ENCODE results near the gene CAMKK2. TPM values are rescaled to one million over a fixed set of nuclear protein-coding genes. Genes with fewer than 3 reads are reported as not detected.

Gene CAMKK2
- total RNA-seq, 4 donors from 2014 or later, result 25.1 to 43.7 (median 30.9) TPM

DNA sequence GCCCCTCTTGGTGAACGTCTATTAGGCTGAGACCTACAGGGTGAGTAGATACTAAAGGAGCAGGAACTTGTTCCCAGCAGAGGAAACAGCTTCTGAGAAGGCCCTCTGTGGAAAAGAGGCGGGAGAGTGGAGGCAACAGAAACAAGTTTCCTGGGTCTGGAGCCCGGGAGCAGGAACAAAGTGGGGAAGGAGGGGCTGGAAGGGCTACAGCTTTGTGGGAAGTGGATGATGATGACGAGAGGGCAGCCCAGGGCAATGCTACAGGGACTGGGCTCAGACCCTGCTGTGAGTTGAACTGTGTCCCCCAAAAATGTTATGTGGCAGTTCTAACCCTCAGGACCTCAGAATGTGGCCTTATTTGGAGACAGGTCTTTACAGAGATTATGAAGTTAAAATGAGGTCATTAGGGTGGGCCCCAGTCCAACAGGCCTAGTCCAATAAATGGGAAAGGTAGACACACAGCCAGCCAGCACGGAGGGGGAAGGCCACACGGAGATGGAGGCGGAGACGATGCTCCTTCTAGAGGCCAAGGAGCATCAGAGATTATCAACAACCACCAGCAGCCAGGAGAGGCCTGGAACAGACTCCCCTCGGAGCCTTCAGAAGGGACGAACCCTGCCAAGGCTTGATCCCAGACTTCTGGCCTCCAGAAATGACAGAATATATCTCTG lies 14.3 kb downstream of the CAMKK2 start:
- no peak for TF ChIP-seq CTCF (IDR thresholded peaks at IDR 0.05; ENCODE audit: low read depth)

- no peak for TF ChIP-seq CTCF (IDR thresholded peaks at IDR 0.05; ENCODE audit: low read depth)
These were observed 17.0 kb downstream of the CAMKK2 start for GRCh38 chr12:121279507-121279915.

DNA sequence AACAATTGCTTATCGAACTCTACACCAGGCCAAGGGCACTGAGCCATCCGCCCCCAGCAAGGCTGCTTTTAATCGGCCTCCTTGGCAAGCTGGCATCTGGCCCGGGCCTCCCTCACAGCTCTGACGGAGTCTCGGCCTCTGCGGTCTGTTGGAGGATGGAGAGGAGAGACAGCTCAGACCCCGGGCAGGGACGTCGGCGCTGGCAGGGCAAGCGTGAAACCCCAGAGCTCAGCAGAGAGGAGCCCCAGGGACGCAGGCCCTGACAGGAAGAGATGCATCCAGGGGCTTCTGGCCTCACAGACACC lies 17.5 kb downstream of the CAMKK2 start:
- no peak for TF ChIP-seq CTCF (IDR thresholded peaks at IDR 0.05; ENCODE audit: low read depth)

GRCh38 chr12:121278169-121279070 lies 18.1 kb downstream of the CAMKK2 start:
- no peak for TF ChIP-seq CTCF (IDR thresholded peaks at IDR 0.05; ENCODE audit: low read depth)

- TF ChIP-seq CTCF (IDR thresholded peaks at IDR 0.05; ENCODE audit: low read depth), result no peak
These were observed 19.1 kb downstream of the CAMKK2 start for GRCh38 chr12:121277374-121277759.

- TF ChIP-seq CTCF (IDR thresholded peaks at IDR 0.05; ENCODE audit: low read depth), result no peak
These were observed 22.3 kb downstream of the CAMKK2 start for GRCh38 chr12:121274036-121274763.

DNA sequence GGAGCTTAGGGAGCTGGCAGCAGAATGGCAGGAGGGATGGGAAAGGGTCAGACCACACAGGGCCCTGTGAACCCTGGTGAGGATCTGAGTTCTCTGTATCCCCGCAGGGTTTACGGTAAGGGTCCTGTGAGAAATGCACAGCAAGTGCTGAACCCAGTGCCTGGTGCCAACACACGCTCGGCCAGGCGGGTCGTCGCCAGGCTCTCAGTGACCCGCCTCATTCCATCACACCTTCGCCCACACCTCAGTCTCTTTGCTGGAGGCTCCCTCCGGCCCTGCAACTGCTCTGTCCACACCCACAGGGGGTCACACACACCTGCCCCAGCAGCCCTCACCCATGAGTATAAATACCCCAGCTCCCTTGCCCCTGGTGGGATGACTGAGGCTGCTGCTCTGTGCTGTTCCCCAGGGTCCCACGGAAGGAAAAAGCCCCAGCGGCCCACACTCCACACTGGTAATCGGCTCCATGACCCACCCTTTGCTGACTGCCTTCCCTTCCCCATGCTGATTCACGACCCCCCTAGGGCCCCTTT lies 23.1 kb downstream of the CAMKK2 start:
- no peak for TF ChIP-seq CTCF (IDR thresholded peaks at IDR 0.05; ENCODE audit: low read depth)

Data from subcutaneous adipose tissue (tissue), 4 donors.